Measurements from ENCODE around the gene FTO. TPM values are rescaled to one million over a fixed set of nuclear protein-coding genes. Genes with fewer than 3 reads are reported as not detected.

The FTO gene
- polyA plus RNA-seq, 2 of the 4 experiments (the other 2 are of a cell fraction), result 48.7 to 101 TPM

- FAIRE-seq (no peak), ATAC-seq (no peak), DNase-seq (ENCODE audit: low read depth in 1 of 2, low spot score in 1 of 2) (no peak)
- H3K4me2 ChIP-seq, result peak overlapping the region; percentile 68
- H3K4me3 ChIP-seq, result no peak overlapping the region
- no peaks in the 10 kb centered on the region for H3K9me3 ChIP-seq
- CTCF ChIA-PET, result interaction anchor here (1.7 kb wide), 1 partner anchor 46 kb away, joined by 4 read pairs; no protein-coding TSS in a partner anchor
- peak overlapping the region; percentile 82 to 91 for H3K27ac ChIP-seq
- 76% methylated on average over 1 of the region's 1 CpG for WGBS (ENCODE audit: missing lambda C conversion rate)
- TF ChIP-seq EHMT2 (IDR thresholded peaks at IDR 0.05; ENCODE audit: low read depth) (no peak), RNF2 (IDR thresholded peaks at IDR 0.05; ENCODE audit: borderline replicate concordance, low read depth) (no peak), CBX2 (IDR thresholded peaks at IDR 0.05; ENCODE audit: borderline replicate concordance, low read depth) (no peak), EHF (CRISPR knock-in tag; IDR thresholded peaks at IDR 0.05) (no peak), FOSL2 (IDR thresholded peaks at IDR 0.05) (no peak), FOSL2 (CRISPR knock-in tag; IDR thresholded peaks at IDR 0.05) (no peak)
- POLR2A ChIA-PET, result interaction anchor here (1.1 to 1.6 kb wide), 2 partner anchors 42 to 1113 kb away, joined by 3 to 5 read pairs; partner anchors contain the start of gene IRX5
- H3K4me1 ChIP-seq, result peaks cover 51% of the 10 kb centered on the region
Measured at GRCh38 chr16:53817812-53818550, 114.0 kb downstream of the FTO start.

GRCh38 chr16:53821487-53821886 is 117.5 kb downstream of the FTO start:
- ChIA-PET CTCF (interaction anchor here (0.8 to 1.0 kb wide), 2 partner anchors 13 to 47 kb away, joined by 3 to 8 read pairs; no protein-coding TSS in a partner anchor), POLR2A (interaction anchor here (1.0 kb wide), 1 partner anchor 45 kb away, joined by 4 read pairs; no protein-coding TSS in a partner anchor)
- TF ChIP-seq FOXS1 (CRISPR knock-in tag; IDR thresholded peaks at IDR 0.05), result no peak
- no peak for TF ChIP-seq REST (IDR thresholded peaks at IDR 0.05)
- TF ChIP-seq, protein P1, sequence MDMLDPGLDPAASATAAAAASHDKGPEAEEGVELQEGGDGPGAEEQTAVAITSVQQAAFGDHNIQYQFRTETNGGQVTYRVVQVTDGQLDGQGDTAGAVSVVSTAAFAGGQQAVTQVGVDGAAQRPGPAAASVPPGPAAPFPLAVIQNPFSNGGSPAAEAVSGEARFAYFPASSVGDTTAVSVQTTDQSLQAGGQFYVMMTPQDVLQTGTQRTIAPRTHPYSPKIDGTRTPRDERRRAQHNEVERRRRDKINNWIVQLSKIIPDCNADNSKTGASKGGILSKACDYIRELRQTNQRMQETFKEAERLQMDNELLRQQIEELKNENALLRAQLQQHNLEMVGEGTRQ (IDR thresholded peaks at IDR 0.05), result no peak
- no peak for TF ChIP-seq SMC3 (IDR thresholded peaks at IDR 0.05)
- no peak for TF ChIP-seq ESRRA (IDR thresholded peaks at IDR 0.05; ENCODE audit: borderline replicate concordance, low read length)
- TF ChIP-seq, protein P2, sequence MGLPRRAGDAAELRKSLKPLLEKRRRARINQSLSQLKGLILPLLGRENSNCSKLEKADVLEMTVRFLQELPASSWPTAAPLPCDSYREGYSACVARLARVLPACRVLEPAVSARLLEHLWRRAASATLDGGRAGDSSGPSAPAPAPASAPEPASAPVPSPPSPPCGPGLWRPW (IDR thresholded peaks at IDR 0.05), result no peak
- no peak for TF ChIP-seq EP300 (IDR thresholded peaks at IDR 0.05)
- TF ChIP-seq FOSB (CRISPR knock-in tag; IDR thresholded peaks at IDR 0.05), result no peak
- no peak for TF ChIP-seq RAD21 (conservative IDR thresholded peaks at IDR 0.05 in 1 of 2, IDR thresholded peaks at IDR 0.05 in 1 of 2)
- no peak for TF ChIP-seq BHLHE40 (IDR thresholded peaks at IDR 0.05; ENCODE audit: low read depth, low read length)
- no peak for TF ChIP-seq NFE2L2 (conservative IDR thresholded peaks at IDR 0.05; ENCODE audit: low read length)
- no peak for TF ChIP-seq ATOH8 (CRISPR knock-in tag; IDR thresholded peaks at IDR 0.05; ENCODE audit: low read depth)
- no peak for TF ChIP-seq CEBPB (IDR thresholded peaks at IDR 0.05)
- no peak for TF ChIP-seq RFX5 (IDR thresholded peaks at IDR 0.05)
- WGBS (ENCODE audit: missing lambda C conversion rate), result 14% methylated on average over 1 of the region's 1 CpG
- FAIRE-seq, result no peak
- H3K9me3 ChIP-seq, result no peaks in the 10 kb centered on the region
- ATAC-seq, result peak; percentile 7 to 47; a peak in 3 of 6 replicates
- peak overlapping the region; percentile 68 for H3K4me2 ChIP-seq
- H3K4me1 ChIP-seq, result peaks cover 49% of the 10 kb centered on the region
- peak overlapping the region; percentile 77 to 84 for H3K27ac ChIP-seq
- DNase-seq (ENCODE audit: low read depth in 1 of 2, low spot score in 1 of 2), result no peak
- H3K4me3 ChIP-seq, result no peak overlapping the region

Data from A549 (cell line).